ENCODE measurements around the gene PPA2. TPM values are rescaled to one million over a fixed set of nuclear protein-coding genes. Genes with fewer than 3 reads are reported as not detected.

Gene PPA2
- total and polyA plus RNA-seq, 8 donors = 75.3 to 102 (median 86.6) TPM

GRCh38 chr4:105345838-105346237 lies 128.0 kb downstream of the PPA2 start:
- TF ChIP-seq CTCF (IDR thresholded peaks at IDR 0.05) = no peak
- Histone ChIP-seq H3K4me1 (no peaks in the 10 kb centered on the region), H3K9me3 (no peaks in the 10 kb centered on the region), H3K27ac (no peak overlapping the region), H3K36me3 (no peaks in the 10 kb centered on the region), H3K4me3 (no peak overlapping the region), H3K27me3 (no peaks in the 10 kb centered on the region)
- DNase-seq (no peak), ATAC-seq (no peak)
- intact Hi-C loops (cut with DNase I) = no loop called here

DNA sequence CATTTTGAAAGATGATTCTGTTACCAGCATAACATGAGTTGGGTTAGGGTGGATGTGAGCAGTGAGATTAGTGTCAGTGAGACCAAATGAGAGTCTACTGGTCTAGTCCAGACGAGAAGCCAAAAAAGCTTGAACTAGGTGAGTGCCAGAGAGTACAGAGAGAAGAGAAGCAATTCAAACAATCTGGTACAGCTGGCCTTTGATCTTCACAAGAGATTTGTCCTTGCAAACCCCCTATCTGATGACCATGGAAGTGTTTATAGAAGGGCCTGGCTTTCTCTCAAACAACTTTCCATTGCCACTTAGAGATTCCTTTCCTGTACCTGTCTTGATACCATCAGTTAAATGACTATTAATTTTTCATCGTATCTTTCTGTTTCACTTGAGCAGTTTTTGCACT lies 128.5 kb downstream of the PPA2 start:
- no peak for TF ChIP-seq CTCF (IDR thresholded peaks at IDR 0.05)
- no peaks in the 10 kb centered on the region for H3K36me3 ChIP-seq
- DNase-seq (no peak), ATAC-seq (no peak)
- H3K27ac ChIP-seq = no peak overlapping the region
- intact Hi-C loops (cut with DNase I) = no loop called here
- H3K27me3 ChIP-seq = no peaks in the 10 kb centered on the region
- H3K4me1 ChIP-seq = no peaks in the 10 kb centered on the region
- no peak overlapping the region for H3K4me3 ChIP-seq
- no peaks in the 10 kb centered on the region for H3K9me3 ChIP-seq

DNA sequence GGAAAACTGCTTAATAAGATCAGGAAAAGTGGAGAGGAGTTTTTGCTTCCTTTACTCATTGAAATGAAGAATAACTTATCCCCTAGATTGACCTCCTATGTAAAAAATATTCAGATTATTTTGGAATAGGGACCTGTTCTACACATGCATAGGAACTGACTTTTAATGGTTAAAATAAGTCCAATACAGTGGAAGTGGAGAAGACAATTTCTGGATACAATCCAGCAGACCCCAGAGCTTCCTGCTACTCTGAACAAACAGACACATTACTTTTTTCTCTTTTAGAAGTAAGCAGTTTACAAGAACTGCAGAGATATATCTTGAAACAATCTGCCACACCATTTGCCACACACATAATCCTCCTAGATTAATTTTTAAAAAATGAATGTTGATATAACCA lies 129.7 kb downstream of the PPA2 start:
- intact Hi-C loops (cut with DNase I) = no loop called here
- Histone ChIP-seq H3K4me3 (no peak overlapping the region), H3K27ac (no peak overlapping the region), H3K27me3 (no peaks in the 10 kb centered on the region), H3K9me3 (no peaks in the 10 kb centered on the region), H3K36me3 (no peaks in the 10 kb centered on the region), H3K4me1 (no peaks in the 10 kb centered on the region)
- no peak for ATAC-seq
- no peak for TF ChIP-seq CTCF (IDR thresholded peaks at IDR 0.05)
- DNase-seq = peak in 1 of 4 donors; percentile 13

GRCh38 chr4:105343146-105343931 lies 130.5 kb downstream of the PPA2 start:
- no peak for TF ChIP-seq CTCF (IDR thresholded peaks at IDR 0.05)
- ATAC-seq (no peak), DNase-seq (peak in 2 of 4 donors; percentile 22 to 40)
- Histone ChIP-seq H3K27ac (no peak overlapping the region), H3K4me1 (no peaks in the 10 kb centered on the region), H3K36me3 (no peaks in the 10 kb centered on the region), H3K4me3 (no peak overlapping the region), H3K27me3 (no peaks in the 10 kb centered on the region), H3K9me3 (no peaks in the 10 kb centered on the region)
- intact Hi-C loops (cut with DNase I) = no loop called here

GRCh38 chr4:105329081-105329480 lies 144.8 kb downstream of the PPA2 start:
- Histone ChIP-seq H3K36me3 (no peaks in the 10 kb centered on the region), H3K27me3 (no peaks in the 10 kb centered on the region), H3K4me3 (no peak overlapping the region), H3K9me3 (no peaks in the 10 kb centered on the region), H3K27ac (no peak overlapping the region), H3K4me1 (no peaks in the 10 kb centered on the region)
- intact Hi-C loops (cut with DNase I) = no loop called here
- DNase-seq = no peak
- no peak for ATAC-seq
- no peak for TF ChIP-seq CTCF (IDR thresholded peaks at IDR 0.05)
